ENCODE results near the gene TMEM79. TPM values are rescaled to one million over a fixed set of nuclear protein-coding genes. Genes with fewer than 3 reads are reported as not detected.

TMEM79 gene
- total and polyA plus RNA-seq, 5 donors from 2014 or later, result 1.7 to 6.2 (median 5.1) TPM

DNA sequence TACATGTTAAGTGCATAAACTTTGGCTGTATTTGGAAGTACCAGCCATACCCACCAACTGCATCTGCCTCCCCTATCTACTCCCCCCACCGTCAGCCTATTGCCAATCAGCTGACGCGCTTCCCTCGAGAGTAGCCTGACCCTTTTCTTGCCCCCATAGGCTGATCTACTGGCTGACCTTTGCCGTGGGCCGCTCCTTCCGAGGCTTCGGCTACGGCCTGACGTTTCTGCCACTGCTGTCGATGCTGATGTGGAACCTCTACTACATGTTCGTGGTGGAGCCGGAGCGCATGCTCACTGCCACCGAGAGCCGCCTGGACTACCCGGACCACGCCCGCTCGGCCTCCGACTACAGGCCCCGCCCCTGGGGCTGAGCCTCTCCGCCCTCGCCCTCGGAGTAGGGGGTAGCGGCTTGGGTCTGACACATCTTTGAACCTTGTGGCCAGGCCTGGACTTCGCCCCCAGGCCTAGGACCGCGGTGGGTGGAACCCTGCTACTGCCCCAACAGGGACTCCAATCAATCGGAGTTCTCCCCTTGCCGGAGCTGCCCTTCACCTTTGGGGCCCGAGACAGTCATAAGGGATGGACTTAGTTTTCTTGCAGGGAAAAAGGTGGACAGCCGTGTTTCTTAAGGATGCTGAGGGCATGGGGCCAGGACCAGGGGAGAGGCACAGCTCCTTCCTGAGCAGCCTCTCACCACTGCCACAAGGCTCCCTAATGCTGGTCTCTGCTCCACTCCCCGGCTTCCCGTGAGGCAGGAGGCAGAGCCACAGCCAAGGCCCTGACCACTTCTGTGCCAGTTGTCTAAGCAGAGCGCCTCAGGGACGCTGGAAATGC lies 7.3 kb downstream of the TMEM79 start:
- DNase-seq, result no peak
- Histone ChIP-seq H3K4me1 (ENCODE audit: control insufficient read depth, insufficient read depth, low read length, poor library complexity, severe bottlenecking) (peaks cover 19% of the 10 kb centered on the region), H3K9me3 (ENCODE audit: control insufficient read depth in 2 of 2, low read length in 2 of 2) (no peaks in the 10 kb centered on the region), H3K27ac (ENCODE audit: insufficient read depth, low read length, poor library complexity, severe bottlenecking) (no peak overlapping the region), H3K4me3 (ENCODE audit: low read depth, low read length) (no peak overlapping the region), H3K27me3 (ENCODE audit: control insufficient read depth, insufficient read depth, low read length) (no peaks in the 10 kb centered on the region), H3K36me3 (ENCODE audit: control insufficient read depth, insufficient read depth, low read length) (peaks cover 8% of the 10 kb centered on the region)
- Mint-ChIP-seq H3K4me1 (peaks cover 3 to 35% (median 17%) of the 10 kb centered on the region in 4 donors), H3K4me3 (peak overlapping the region in 2 of 4 donors; percentile 29 to 32), H3K27me3 (no peaks in the 10 kb centered on the region), H3K27ac (peak overlapping the region in 1 of 3 donors; percentile 27), H3K36me3 (peaks cover 14% of the 10 kb centered on the region), H3K9me3 (no peaks in the 10 kb centered on the region)
- ATAC-seq (ENCODE audit: low read depth in 2 of 2), result peak in 1 of 2 donors; percentile 38

DNA sequence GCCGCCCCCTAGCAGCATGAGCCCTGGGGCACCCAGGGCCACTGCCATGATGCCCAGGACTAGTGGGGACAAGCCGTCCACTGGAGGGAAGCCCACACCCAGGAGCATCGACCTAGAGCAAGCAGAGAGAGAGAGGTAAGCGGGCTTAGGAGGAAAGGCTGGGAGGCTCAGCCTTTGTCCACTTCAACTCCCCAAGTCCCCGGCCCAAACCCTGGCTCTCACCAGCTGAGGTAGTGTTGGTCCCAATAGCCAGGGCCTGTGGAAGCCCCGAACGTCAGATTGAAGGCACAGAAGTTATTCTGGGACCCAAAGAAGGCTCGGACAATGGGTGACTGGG lies 8.9 kb downstream of the TMEM79 start:
- no peak overlapping the region for H3K27ac ChIP-seq (ENCODE audit: insufficient read depth, low read length, poor library complexity, severe bottlenecking)
- ATAC-seq (ENCODE audit: low read depth in 2 of 2), result no peak
- Mint-ChIP-seq H3K4me3 (peak overlapping the region in 2 of 4 donors; percentile 19 to 21), H3K9me3 (no peaks in the 10 kb centered on the region), H3K27ac (no peak overlapping the region), H3K27me3 (no peaks in the 10 kb centered on the region), H3K36me3 (peaks cover 14% of the 10 kb centered on the region), H3K4me1 (peaks cover 3 to 35% (median 17%) of the 10 kb centered on the region in 4 donors)
- H3K4me1 ChIP-seq (ENCODE audit: control insufficient read depth, insufficient read depth, low read length, poor library complexity, severe bottlenecking), result peaks cover 19% of the 10 kb centered on the region
- H3K36me3 ChIP-seq (ENCODE audit: control insufficient read depth, insufficient read depth, low read length), result peaks cover 7% of the 10 kb centered on the region
- H3K4me3 ChIP-seq (ENCODE audit: low read depth, low read length), result no peak overlapping the region
- H3K9me3 ChIP-seq (ENCODE audit: control insufficient read depth in 2 of 2, low read length in 2 of 2), result no peaks in the 10 kb centered on the region
- no peak for DNase-seq
- H3K27me3 ChIP-seq (ENCODE audit: control insufficient read depth, insufficient read depth, low read length), result no peaks in the 10 kb centered on the region

- no peak overlapping the region for H3K27ac Mint-ChIP-seq
- peak overlapping the region in 2 of 4 donors; percentile 4 to 21 for H3K4me3 Mint-ChIP-seq
- H3K27ac ChIP-seq (ENCODE audit: insufficient read depth, low read length, poor library complexity, severe bottlenecking), result no peak overlapping the region
- no peaks in the 10 kb centered on the region for H3K9me3 Mint-ChIP-seq
- no peaks in the 10 kb centered on the region for H3K27me3 Mint-ChIP-seq
- peaks cover 3 to 35% (median 17%) of the 10 kb centered on the region in 4 donors for H3K4me1 Mint-ChIP-seq
- H3K4me3 ChIP-seq (ENCODE audit: low read depth, low read length), result no peak overlapping the region
- H3K9me3 ChIP-seq (ENCODE audit: control insufficient read depth in 2 of 2, low read length in 2 of 2), result no peaks in the 10 kb centered on the region
- no peaks in the 10 kb centered on the region for H3K27me3 ChIP-seq (ENCODE audit: control insufficient read depth, insufficient read depth, low read length)
- DNase-seq, result no peak
- no peak for ATAC-seq (ENCODE audit: low read depth in 2 of 2)
- peaks cover 3% of the 10 kb centered on the region for H3K36me3 ChIP-seq (ENCODE audit: control insufficient read depth, insufficient read depth, low read length)
- peaks cover 14% of the 10 kb centered on the region for H3K36me3 Mint-ChIP-seq
- H3K4me1 ChIP-seq (ENCODE audit: control insufficient read depth, insufficient read depth, low read length, poor library complexity, severe bottlenecking), result peaks cover 19% of the 10 kb centered on the region
Observed at GRCh38 chr1:156293895-156294294, 9.8 kb downstream of the TMEM79 start.

- Histone ChIP-seq H3K9me3 (ENCODE audit: control insufficient read depth in 2 of 2, low read length in 2 of 2) (no peaks in the 10 kb centered on the region), H3K4me3 (ENCODE audit: low read depth, low read length) (peak within 1 kb of the TSS; percentile 85), H3K4me1 (ENCODE audit: control insufficient read depth, insufficient read depth, low read length, poor library complexity, severe bottlenecking) (peaks cover 19% of the 10 kb centered on the region), H3K27ac (ENCODE audit: insufficient read depth, low read length, poor library complexity, severe bottlenecking) (peak within 1 kb of the TSS; percentile 55), H3K27me3 (ENCODE audit: control insufficient read depth, insufficient read depth, low read length) (no peaks in the 10 kb centered on the region), H3K36me3 (ENCODE audit: control insufficient read depth, insufficient read depth, low read length) (peaks cover 2% of the 10 kb centered on the region)
- Mint-ChIP-seq H3K27ac (peak within 1 kb of the TSS; percentile 74 to 93 (median 91)), H3K4me1 (peaks cover 3 to 35% (median 14%) of the 10 kb centered on the region in 4 donors), H3K27me3 (no peaks in the 10 kb centered on the region), H3K4me3 (peak within 1 kb of the TSS; percentile 90 to 97 (median 91)), H3K36me3 (peaks cover 9% of the 10 kb centered on the region), H3K9me3 (peaks cover 0 to 1% (median 0%) of the 10 kb centered on the region in 7 donors)
- peak; percentile 49 to 86 (median 69) for DNase-seq
- peak; percentile 80 to 82 for ATAC-seq (ENCODE audit: low read depth in 2 of 2)
Observed at GRCh38 chr1:156295391-156295947, 11.3 kb downstream of the TMEM79 start, which contains the start of gene GLMP. TSS of gene GLMP (minus strand) at chr1:156295679. CDS start at chr1:156295645, 34 bp downstream.

DNA sequence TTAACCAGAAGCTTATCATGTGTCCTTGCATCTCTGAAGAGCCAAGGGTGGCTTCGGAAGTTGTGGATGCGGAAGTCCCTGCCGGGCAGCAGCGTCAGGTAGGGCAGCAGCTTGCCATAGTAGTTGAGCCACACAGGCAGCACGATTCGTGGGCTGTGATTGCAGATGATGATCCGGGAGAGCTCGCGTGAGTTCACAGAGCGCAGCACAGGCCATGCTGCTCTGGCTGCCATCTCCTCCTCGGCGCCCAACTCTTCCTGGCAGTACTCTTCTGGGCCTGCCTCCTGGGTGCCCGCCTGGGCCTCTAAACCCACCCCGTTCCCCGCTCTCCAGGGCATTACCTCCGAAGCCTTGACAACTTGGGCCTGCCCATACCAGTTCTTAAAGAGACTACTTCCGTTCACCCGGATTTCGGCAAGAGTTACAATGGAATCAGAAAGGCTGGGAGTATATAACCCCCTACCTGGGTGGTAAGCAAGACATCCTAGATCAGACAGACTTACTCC lies 14.8 kb downstream of the TMEM79 start, which contains the start of gene VHLL:
TSS of gene VHLL (minus strand) at position 456 of the 506 bp plus-strand sequence. CDS start at position 338, 118 bp downstream.
- Mint-ChIP-seq H3K9me3 (peaks cover 0 to 1% (median 0%) of the 10 kb centered on the region in 7 donors), H3K4me3 (no peak within 1 kb of the TSS), H3K27ac (no peak within 1 kb of the TSS), H3K36me3 (no peaks in the 10 kb centered on the region), H3K4me1 (peaks cover 3 to 23% (median 14%) of the 10 kb centered on the region in 4 donors), H3K27me3 (no peaks in the 10 kb centered on the region)
- Histone ChIP-seq H3K27ac (ENCODE audit: insufficient read depth, low read length, poor library complexity, severe bottlenecking) (no peak within 1 kb of the TSS), H3K36me3 (ENCODE audit: control insufficient read depth, insufficient read depth, low read length) (no peaks in the 10 kb centered on the region), H3K27me3 (ENCODE audit: control insufficient read depth, insufficient read depth, low read length) (no peaks in the 10 kb centered on the region), H3K4me1 (ENCODE audit: control insufficient read depth, insufficient read depth, low read length, poor library complexity, severe bottlenecking) (peaks cover 19% of the 10 kb centered on the region), H3K4me3 (ENCODE audit: low read depth, low read length) (no peak within 1 kb of the TSS), H3K9me3 (ENCODE audit: control insufficient read depth in 2 of 2, low read length in 2 of 2) (no peaks in the 10 kb centered on the region)
- DNase-seq (no peak), ATAC-seq (ENCODE audit: low read depth in 2 of 2) (no peak)

- peaks cover 4% of the 10 kb centered on the region for H3K36me3 Mint-ChIP-seq
- Histone ChIP-seq H3K4me3 (ENCODE audit: low read depth, low read length) (no peak overlapping the region), H3K27ac (ENCODE audit: insufficient read depth, low read length, poor library complexity, severe bottlenecking) (no peak overlapping the region), H3K9me3 (ENCODE audit: control insufficient read depth in 2 of 2, low read length in 2 of 2) (no peaks in the 10 kb centered on the region), H3K4me1 (ENCODE audit: control insufficient read depth, insufficient read depth, low read length, poor library complexity, severe bottlenecking) (no peaks in the 10 kb centered on the region), H3K36me3 (ENCODE audit: control insufficient read depth, insufficient read depth, low read length) (peaks cover 11% of the 10 kb centered on the region), H3K27me3 (ENCODE audit: control insufficient read depth, insufficient read depth, low read length) (no peaks in the 10 kb centered on the region)
- H3K27ac Mint-ChIP-seq, result no peak overlapping the region
- peaks cover 0 to 5% (median 0%) of the 10 kb centered on the region in 4 donors for H3K4me1 Mint-ChIP-seq
- ATAC-seq (ENCODE audit: low read depth in 2 of 2) (no peak), DNase-seq (no peak)
- peaks cover 0 to 1% (median 0%) of the 10 kb centered on the region in 7 donors for H3K9me3 Mint-ChIP-seq
- H3K4me3 Mint-ChIP-seq, result no peak overlapping the region
- no peaks in the 10 kb centered on the region for H3K27me3 Mint-ChIP-seq
Observed at GRCh38 chr1:156303241-156303640, 19.1 kb downstream of the TMEM79 start.

- DNase-seq, result no peak
- H3K27ac Mint-ChIP-seq, result no peak overlapping the region
- H3K4me1 Mint-ChIP-seq, result peaks cover 0 to 5% (median 0%) of the 10 kb centered on the region in 4 donors
- Histone ChIP-seq H3K4me1 (ENCODE audit: control insufficient read depth, insufficient read depth, low read length, poor library complexity, severe bottlenecking) (no peaks in the 10 kb centered on the region), H3K9me3 (ENCODE audit: control insufficient read depth in 2 of 2, low read length in 2 of 2) (no peaks in the 10 kb centered on the region), H3K27me3 (ENCODE audit: control insufficient read depth, insufficient read depth, low read length) (no peaks in the 10 kb centered on the region), H3K36me3 (ENCODE audit: control insufficient read depth, insufficient read depth, low read length) (peaks cover 27% of the 10 kb centered on the region), H3K4me3 (ENCODE audit: low read depth, low read length) (no peak overlapping the region), H3K27ac (ENCODE audit: insufficient read depth, low read length, poor library complexity, severe bottlenecking) (no peak overlapping the region)
- no peaks in the 10 kb centered on the region for H3K9me3 Mint-ChIP-seq
- H3K4me3 Mint-ChIP-seq, result no peak overlapping the region
- ATAC-seq (ENCODE audit: low read depth in 2 of 2), result no peak
- H3K27me3 Mint-ChIP-seq, result no peaks in the 10 kb centered on the region
- peaks cover 12% of the 10 kb centered on the region for H3K36me3 Mint-ChIP-seq
Observed at GRCh38 chr1:156305215-156305614, 21.1 kb downstream of the TMEM79 start.

Measured in CD4-positive, CD25-positive, alpha-beta regulatory T cell (primary cell).